Fibroblast of lung (primary cell): ENCODE data around the gene BDH1. TPM values are rescaled to one million over a fixed set of nuclear protein-coding genes. Genes with fewer than 3 reads are reported as not detected.

Experiments
- DNase-seq, 2 donors: peaks; one replicate each; pipeline versions ENCODE4 v3.0.0 to v3.0.0-alpha.2; 2010; ENCODE audit warnings: low read depth in 2 of 2
- H2AFZ ChIP-seq: 2 replicates; pipeline ENCODE4 v1.5.1; 2012; ENCODE audit warnings: low read length, control low read depth, inconsistent platforms
- H3K27ac ChIP-seq: 2 replicates; pipeline ENCODE4 v1.5.1; 2011; ENCODE audit warnings: low read length, control low read depth; ENCODE audit not compliant: insufficient read depth
- H3K27me3 ChIP-seq: 2 replicates; pipeline ENCODE4 v1.5.1; 2011; ENCODE audit warnings: mild to moderate bottlenecking, low read length; ENCODE audit not compliant: control insufficient read depth, insufficient read depth
- H3K36me3 ChIP-seq: 2 replicates; pipeline ENCODE4 v1.5.1; 2011; ENCODE audit warnings: low read length; ENCODE audit not compliant: control insufficient read depth, insufficient read depth
- H3K4me1 ChIP-seq: 2 replicates; pipeline ENCODE4 v1.5.1; 2011; ENCODE audit warnings: low read length; ENCODE audit not compliant: control insufficient read depth, insufficient read depth; ENCODE audit errors: extremely low read depth
- H3K4me2 ChIP-seq: 2 replicates; pipeline ENCODE4 v1.5.1; 2011; ENCODE audit warnings: low read length, control low read depth; ENCODE audit not compliant: insufficient read depth; ENCODE audit errors: extremely low read depth
- H3K4me3 ChIP-seq, 4 experiments: fragments of 200-600 bp in 1 of 4; sonication (generic) in 1 of 4; replicated peaks in 1 of 4; 2 replicates each; pipeline ENCODE4 v1.5.1; 2011 to 2016; ENCODE audit warnings: low read length in 4 of 4, low read depth in 3 of 4, mild to moderate bottlenecking in 3 of 4, control low read depth in 2 of 4, inconsistent platforms in 1 of 4, mixed read lengths in 1 of 4; ENCODE audit not compliant: insufficient read depth in 1 of 4; ENCODE audit errors: control extremely low read depth in 1 of 4
- H3K79me2 ChIP-seq: 2 replicates; pipeline ENCODE4 v1.5.1; 2012; ENCODE audit warnings: mild to moderate bottlenecking, low read length, inconsistent platforms; ENCODE audit not compliant: control insufficient read depth, insufficient read depth
- H3K9ac ChIP-seq: 2 replicates; pipeline ENCODE4 v1.5.1; 2011; ENCODE audit warnings: mild to moderate bottlenecking, low read length, control low read depth; ENCODE audit not compliant: insufficient read depth
- H3K9me3 ChIP-seq: 2 replicates; pipeline ENCODE4 v1.5.1; 2012; ENCODE audit warnings: low read depth, low read length; ENCODE audit not compliant: control insufficient read depth, insufficient read depth
- H4K20me1 ChIP-seq: 2 replicates; pipeline ENCODE4 v1.5.1; 2011; ENCODE audit warnings: low read length; ENCODE audit not compliant: control insufficient read depth, insufficient read depth; ENCODE audit errors: extremely low read depth
- CTCF ChIP-seq, 2 donors: IDR thresholded peaks in 1 of 2; conservative IDR thresholded peaks in 1 of 2; 1 replicate in 1 of 2; 2 replicates in 1 of 2; pipeline ENCODE4 v1.5.1; 2011 to 2012; ENCODE audit warnings: low read length in 2 of 2, control low read depth in 1 of 2, inconsistent platforms in 1 of 2, low read depth in 1 of 2, mild to moderate bottlenecking in 1 of 2
- EZH2 ChIP-seq: IDR thresholded peaks from 2 replicates; pipeline ENCODE4 v1.5.1; 2012; ENCODE audit warnings: low read length, control low read depth, mild to moderate bottlenecking; ENCODE audit errors: missing control alignments
- polyA plus RNA-seq, 2 donors: library from polyadenylated mRNA; depleted of rRNA in 1 of 2; stranded (reverse) in 1 of 2; unstranded in 1 of 2; fragments of >200 nt; gene quantifications; 2 replicates each; pipeline ENCODE4 v1.2.1, GENCODE V29; 2011 to 2012; ENCODE audit warnings: missing spikeins in 1 of 2
- total RNA-seq: library from RNA; depleted of rRNA; stranded (reverse); fragments of >200 nt; gene quantifications from 2 replicates; pipeline ENCODE4 v1.2.1, GENCODE V29; 2014

Gene BDH1
- total and polyA plus RNA-seq, 2 donors (not counting 1 experiment from before 2014, with no cell fraction given), result 0.66 to 3.1 TPM

- no peak overlapping the region for H2AFZ ChIP-seq
- no peaks in the 10 kb centered on the region for H3K36me3 ChIP-seq
- peak; percentile 49 to 79 for DNase-seq
- TF ChIP-seq EZH2, result no peak
- TF ChIP-seq CTCF (conservative IDR thresholded peaks at IDR 0.05 in 1 of 2, IDR thresholded peaks at IDR 0.05 in 1 of 2; ENCODE audit: low read depth in 1 of 2, low read length in 2 of 2), result peak; percentile 37 to 49
- H3K4me2 ChIP-seq, result no peak overlapping the region
- no peaks in the 10 kb centered on the region for H3K9me3 ChIP-seq
- H3K27me3 ChIP-seq, result no peaks in the 10 kb centered on the region
- H3K79me2 ChIP-seq, result no peaks in the 10 kb centered on the region
- no peaks in the 10 kb centered on the region for H3K4me1 ChIP-seq
- H3K27ac ChIP-seq, result no peak overlapping the region
- H3K9ac ChIP-seq, result no peak overlapping the region
- H4K20me1 ChIP-seq, result no peaks in the 10 kb centered on the region
- no peak overlapping the region for H3K4me3 ChIP-seq
Measured at GRCh38 chr3:197501879-197502620, 53.7 kb downstream of the BDH1 start.

GRCh38 chr3:197501496-197501878, 54.3 kb downstream of the BDH1 start:
- Histone ChIP-seq H3K27me3 (no peaks in the 10 kb centered on the region), H3K4me1 (no peaks in the 10 kb centered on the region), H3K4me3 (no peak overlapping the region), H3K27ac (no peak overlapping the region), H3K4me2 (no peak overlapping the region), H4K20me1 (no peaks in the 10 kb centered on the region), H2AFZ (no peak overlapping the region), H3K36me3 (no peaks in the 10 kb centered on the region), H3K9ac (no peak overlapping the region), H3K79me2 (no peaks in the 10 kb centered on the region), H3K9me3 (no peaks in the 10 kb centered on the region)
- TF ChIP-seq EZH2 (no peak), CTCF (conservative IDR thresholded peaks at IDR 0.05 in 1 of 2, IDR thresholded peaks at IDR 0.05 in 1 of 2; ENCODE audit: low read depth in 1 of 2, low read length in 2 of 2) (no peak)
- DNase-seq, result peak; percentile 55 to 57

- H4K20me1 ChIP-seq, result no peaks in the 10 kb centered on the region
Measured at GRCh38 chr3:197500812-197501211, 55.0 kb downstream of the BDH1 start.

More at GRCh38 chr3:197500812-197501211, 55.0 kb downstream of the BDH1 start:
- H3K9me3 ChIP-seq, result no peaks in the 10 kb centered on the region
- no peak overlapping the region for H3K9ac ChIP-seq
- TF ChIP-seq EZH2 (no peak), CTCF (conservative IDR thresholded peaks at IDR 0.05 in 1 of 2, IDR thresholded peaks at IDR 0.05 in 1 of 2; ENCODE audit: low read depth in 1 of 2, low read length in 2 of 2) (no peak)
- H3K36me3 ChIP-seq, result no peaks in the 10 kb centered on the region
- DNase-seq, result no peak
- no peaks in the 10 kb centered on the region for H3K79me2 ChIP-seq
- H3K4me3 ChIP-seq, result no peak overlapping the region
- no peaks in the 10 kb centered on the region for H3K4me1 ChIP-seq
- no peak overlapping the region for H2AFZ ChIP-seq
- no peak overlapping the region for H3K27ac ChIP-seq
- no peak overlapping the region for H3K4me2 ChIP-seq
- H3K27me3 ChIP-seq, result no peaks in the 10 kb centered on the region
